NT2/D1 (cell line): Measurements from ENCODE around the gene HLF.

ENCODE experiments used
- YY1 ChIP-seq: IDR thresholded peaks from 2 replicates; pipeline ENCODE4 v1.6.1; 2011; ENCODE audit not compliant: insufficient read length, insufficient read depth
- ZNF274 ChIP-seq: IDR thresholded peaks from 2 replicates; pipeline ENCODE4 v1.6.1; 2011; ENCODE audit warnings: mild to moderate bottlenecking, low read depth, low read length

- TF ChIP-seq YY1 (no peak), ZNF274 (no peak)
These were observed 40.7 kb downstream of the HLF start for GRCh38 chr17:55305321-55306087.
